Measurements from ENCODE around the gene SH3BP4. TPM values are rescaled to one million over a fixed set of nuclear protein-coding genes. Genes with fewer than 3 reads are reported as not detected.

The SH3BP4 gene
- total and polyA plus RNA-seq, 2 of the 13 experiments (the other 11 are each of a cell fraction or from before 2014, with no cell fraction given), result 34.6 to 99.1 TPM

GRCh38 chr2:234952270-234953115, 676 bp downstream of the SH3BP4 start (continued):
- TF ChIP-seq XRCC5 (optimal IDR thresholded peaks at IDR 0.05; ENCODE audit: low read length) (peak; percentile 23), TOPORS (CRISPR knock-in tag; IDR thresholded peaks at IDR 0.05) (no peak), ZNF256 (CRISPR knock-in tag; conservative IDR thresholded peaks at IDR 0.05) (no peak), MLXIP (CRISPR knock-in tag; IDR thresholded peaks at IDR 0.05; ENCODE audit: borderline replicate concordance) (no peak), TFDP2 (CRISPR knock-in tag; IDR thresholded peaks at IDR 0.05) (no peak; the same call in 1 of the 2 replicates), SOX13 (IDR thresholded peaks at IDR 0.05) (no peak), SOX13 (CRISPR knock-in tag; conservative IDR thresholded peaks at IDR 0.05 in 1 of 2, IDR thresholded peaks at IDR 0.05 in 1 of 2) (peak in 1 of 2 experiments; percentile 28; a peak in 1 of 4 replicates), FOXP4 (CRISPR knock-in tag; IDR thresholded peaks at IDR 0.05) (0 out of 2 replicates have a peak, but pooled peaks have one; percentile 7), JUND (CRISPR knock-in tag; IDR thresholded peaks at IDR 0.05) (no peak), ZNF383 (CRISPR knock-in tag; IDR thresholded peaks at IDR 0.05; ENCODE audit: borderline replicate concordance) (no peak), NR2F1 (CRISPR knock-in tag; IDR thresholded peaks at IDR 0.05) (no peak), HNF4A (CRISPR knock-in tag; IDR thresholded peaks at IDR 0.05) (no peak), PAX8 (CRISPR knock-in tag; IDR thresholded peaks at IDR 0.05; ENCODE audit: borderline replicate concordance) (0 out of 2 replicates have a peak, but pooled peaks have one; percentile 17), GZF1 (CRISPR knock-in tag; IDR thresholded peaks at IDR 0.05) (no peak), ZFP90 (CRISPR knock-in tag; IDR thresholded peaks at IDR 0.05; ENCODE audit: borderline replicate concordance) (no peak), RBM22 (optimal IDR thresholded peaks at IDR 0.05; ENCODE audit: low read length) (no peak), MATR3 (CRISPR knock-in tag; IDR thresholded peaks at IDR 0.05) (no peak), TBX2 (CRISPR knock-in tag; IDR thresholded peaks at IDR 0.05; ENCODE audit: borderline replicate concordance) (peak; percentile 16; the same call in 1 of the 2 replicates), PTBP1 (IDR thresholded peaks at IDR 0.05; ENCODE audit: low read depth, low read length, poor library complexity, severe bottlenecking) (peak; percentile 80), ZNF296 (CRISPR knock-in tag; conservative IDR thresholded peaks at IDR 0.05) (no peak), ZNF34 (CRISPR knock-in tag; IDR thresholded peaks at IDR 0.05; ENCODE audit: borderline replicate concordance) (no peak), ZNF207 (IDR thresholded peaks at IDR 0.05; ENCODE audit: borderline replicate concordance) (no peak)

All from HepG2 (cell line).